ENCODE measurements around the gene ZHX3. TPM values are rescaled to one million over a fixed set of nuclear protein-coding genes. Genes with fewer than 3 reads are reported as not detected.

Gene ZHX3
- total and polyA plus RNA-seq, 9 of the 15 experiments (the other 6 are each of a cell fraction or from before 2014, with no cell fraction given) = 0.80 to 14.6 (median 4.9) TPM

DNA sequence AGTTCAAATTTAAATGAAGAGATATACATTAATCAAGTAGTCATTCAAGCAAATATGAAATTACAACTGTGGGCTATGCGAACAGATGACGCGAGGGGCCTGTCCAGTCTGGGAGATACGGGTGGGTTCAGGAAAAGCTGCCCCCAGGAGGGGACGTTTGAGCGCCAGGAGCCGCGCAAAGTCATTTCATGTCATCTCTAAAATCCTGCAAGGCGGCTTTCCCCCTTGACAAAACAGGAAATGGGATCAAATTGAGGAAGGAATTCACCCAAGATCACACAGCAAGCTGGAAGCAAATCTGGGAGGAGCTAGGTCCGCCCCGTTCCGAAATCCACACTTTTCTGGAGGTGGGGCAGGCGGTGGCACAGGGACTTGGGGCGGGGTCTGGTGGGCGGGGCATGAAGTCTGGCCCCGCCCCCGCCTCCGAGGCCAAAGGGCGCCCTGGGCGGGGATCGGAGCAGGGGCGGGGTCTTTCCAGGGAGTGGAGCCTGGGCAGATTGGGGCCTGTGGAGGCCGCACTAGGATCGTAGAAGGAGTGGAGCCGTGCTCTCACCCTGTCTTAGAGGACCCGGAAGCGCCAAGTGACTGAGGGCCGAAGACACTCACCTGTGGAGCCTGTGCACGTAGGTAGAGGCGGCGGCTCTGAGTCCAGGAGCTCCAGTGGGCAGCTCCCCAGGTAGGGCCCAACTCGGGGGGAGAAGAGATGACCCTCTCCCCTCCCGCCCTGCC is 23.0 kb upstream of the ZHX3 start, which contains the start of gene LPIN3 (continued):
- TF ChIP-seq, protein P1, sequence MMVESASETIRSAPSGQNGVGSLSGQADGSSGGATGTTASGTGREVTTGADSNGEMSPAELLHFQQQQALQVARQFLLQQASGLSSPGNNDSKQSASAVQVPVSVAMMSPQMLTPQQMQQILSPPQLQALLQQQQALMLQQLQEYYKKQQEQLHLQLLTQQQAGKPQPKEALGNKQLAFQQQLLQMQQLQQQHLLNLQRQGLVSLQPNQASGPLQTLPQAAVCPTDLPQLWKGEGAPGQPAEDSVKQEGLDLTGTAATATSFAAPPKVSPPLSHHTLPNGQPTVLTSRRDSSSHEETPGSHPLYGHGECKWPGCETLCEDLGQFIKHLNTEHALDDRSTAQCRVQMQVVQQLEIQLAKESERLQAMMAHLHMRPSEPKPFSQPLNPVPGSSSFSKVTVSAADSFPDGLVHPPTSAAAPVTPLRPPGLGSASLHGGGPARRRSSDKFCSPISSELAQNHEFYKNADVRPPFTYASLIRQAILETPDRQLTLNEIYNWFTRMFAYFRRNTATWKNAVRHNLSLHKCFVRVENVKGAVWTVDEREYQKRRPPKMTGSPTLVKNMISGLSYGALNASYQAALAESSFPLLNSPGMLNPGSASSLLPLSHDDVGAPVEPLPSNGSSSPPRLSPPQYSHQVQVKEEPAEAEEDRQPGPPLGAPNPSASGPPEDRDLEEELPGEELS (CRISPR knock-in tag; IDR thresholded peaks at IDR 0.05; ENCODE audit: borderline replicate concordance) = no peak
- TF ChIP-seq SMC3 (conservative IDR thresholded peaks at IDR 0.05; ENCODE audit: insufficient read depth, low read depth, low read length) = 0 out of 2 replicates have a peak, but pooled peaks have one; percentile 35
- TF ChIP-seq FOXA1 (IDR thresholded peaks at IDR 0.05; ENCODE audit: borderline replicate concordance) = no peak
- TF ChIP-seq SRF (CRISPR knock-in tag; IDR thresholded peaks at IDR 0.05) = no peak
- TF ChIP-seq THRAP3 (IDR thresholded peaks at IDR 0.05; ENCODE audit: borderline replicate concordance) = no peak
- TF ChIP-seq, protein P2, sequence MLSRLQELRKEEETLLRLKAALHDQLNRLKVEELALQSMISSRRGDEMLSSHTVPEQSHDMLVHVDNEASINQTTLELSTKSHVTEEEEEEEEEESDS (CRISPR knock-in tag; IDR thresholded peaks at IDR 0.05) = no peak
- no peak for TF ChIP-seq FIP1L1 (IDR thresholded peaks at IDR 0.05; ENCODE audit: low read depth, low read length, poor library complexity, severe bottlenecking)
- TF ChIP-seq TEAD1 (CRISPR knock-in tag; IDR thresholded peaks at IDR 0.05) = peak in 1 of 2 experiments; percentile 9; a peak in 1 of 4 replicates
- TF ChIP-seq MEIS2 (IDR thresholded peaks at IDR 0.05; ENCODE audit: partially characterized antibody) = no peak
- TF ChIP-seq, protein P3, sequence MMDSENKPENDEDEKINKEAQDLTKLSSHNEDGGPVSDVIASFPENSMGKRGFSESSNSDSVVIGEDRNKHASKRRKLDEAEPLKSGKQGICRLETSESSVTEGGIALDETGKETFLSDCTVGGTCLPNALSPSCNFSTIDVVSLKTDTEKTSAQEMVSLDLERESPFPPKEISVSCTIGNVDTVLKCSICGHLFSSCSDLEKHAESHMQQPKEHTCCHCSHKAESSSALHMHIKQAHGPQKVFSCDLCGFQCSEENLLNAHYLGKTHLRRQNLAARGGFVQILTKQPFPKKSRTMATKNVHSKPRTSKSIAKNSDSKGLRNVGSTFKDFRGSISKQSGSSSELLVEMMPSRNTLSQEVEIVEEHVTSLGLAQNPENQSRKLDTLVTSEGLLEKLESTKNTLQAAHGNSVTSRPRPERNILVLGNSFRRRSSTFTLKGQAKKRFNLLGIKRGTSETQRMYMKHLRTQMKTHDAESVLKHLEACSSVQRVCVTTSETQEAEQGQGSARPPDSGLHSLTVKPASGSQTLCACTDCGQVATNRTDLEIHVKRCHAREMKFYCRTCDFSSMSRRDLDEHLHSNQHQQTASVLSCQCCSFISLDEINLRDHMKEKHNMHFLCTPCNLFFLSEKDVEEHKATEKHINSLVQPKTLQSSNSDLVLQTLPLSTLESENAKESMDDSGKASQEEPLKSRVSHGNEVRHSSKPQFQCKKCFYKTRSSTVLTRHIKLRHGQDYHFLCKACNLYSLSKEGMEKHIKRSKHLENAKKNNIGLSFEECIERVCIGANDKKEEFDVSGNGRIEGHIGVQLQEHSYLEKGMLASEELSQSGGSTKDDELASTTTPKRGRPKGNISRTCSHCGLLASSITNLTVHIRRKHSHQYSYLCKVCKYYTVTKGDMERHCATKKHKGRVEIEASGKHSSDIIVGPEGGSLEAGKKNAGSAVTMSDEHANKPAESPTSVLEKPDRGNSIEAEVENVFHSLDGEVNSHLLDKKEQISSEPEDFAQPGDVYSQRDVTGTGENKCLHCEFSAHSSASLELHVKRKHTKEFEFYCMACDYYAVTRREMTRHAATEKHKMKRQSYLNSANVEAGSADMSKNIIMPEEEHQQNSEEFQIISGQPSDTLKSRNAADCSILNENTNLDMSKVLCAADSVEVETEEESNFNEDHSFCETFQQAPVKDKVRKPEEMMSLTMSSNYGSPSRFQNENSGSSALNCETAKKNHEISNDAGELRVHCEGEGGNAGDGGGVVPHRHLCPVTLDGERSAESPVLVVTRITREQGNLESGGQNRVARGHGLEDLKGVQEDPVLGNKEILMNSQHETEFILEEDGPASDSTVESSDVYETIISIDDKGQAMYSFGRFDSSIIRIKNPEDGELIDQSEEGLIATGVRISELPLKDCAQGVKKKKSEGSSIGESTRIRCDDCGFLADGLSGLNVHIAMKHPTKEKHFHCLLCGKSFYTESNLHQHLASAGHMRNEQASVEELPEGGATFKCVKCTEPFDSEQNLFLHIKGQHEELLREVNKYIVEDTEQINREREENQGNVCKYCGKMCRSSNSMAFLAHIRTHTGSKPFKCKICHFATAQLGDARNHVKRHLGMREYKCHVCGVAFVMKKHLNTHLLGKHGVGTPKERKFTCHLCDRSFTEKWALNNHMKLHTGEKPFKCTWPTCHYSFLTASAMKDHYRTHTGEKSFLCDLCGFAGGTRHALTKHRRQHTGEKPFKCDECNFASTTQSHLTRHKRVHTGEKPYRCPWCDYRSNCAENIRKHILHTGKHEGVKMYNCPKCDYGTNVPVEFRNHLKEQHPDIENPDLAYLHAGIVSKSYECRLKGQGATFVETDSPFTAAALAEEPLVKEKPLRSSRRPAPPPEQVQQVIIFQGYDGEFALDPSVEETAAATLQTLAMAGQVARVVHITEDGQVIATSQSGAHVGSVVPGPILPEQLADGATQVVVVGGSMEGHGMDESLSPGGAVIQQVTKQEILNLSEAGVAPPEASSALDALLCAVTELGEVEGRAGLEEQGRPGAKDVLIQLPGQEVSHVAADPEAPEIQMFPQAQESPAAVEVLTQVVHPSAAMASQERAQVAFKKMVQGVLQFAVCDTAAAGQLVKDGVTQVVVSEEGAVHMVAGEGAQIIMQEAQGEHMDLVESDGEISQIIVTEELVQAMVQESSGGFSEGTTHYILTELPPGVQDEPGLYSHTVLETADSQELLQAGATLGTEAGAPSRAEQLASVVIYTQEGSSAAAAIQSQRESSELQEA (IDR thresholded peaks at IDR 0.05; ENCODE audit: low read depth) = no peak
- TF ChIP-seq HNRNPUL1 (IDR thresholded peaks at IDR 0.05; ENCODE audit: low read length) = no peak
- no peak for TF ChIP-seq LARP7 (IDR thresholded peaks at IDR 0.05)
- no peak for TF ChIP-seq MCM2 (IDR thresholded peaks at IDR 0.05; ENCODE audit: low read depth)
